Prostate gland (tissue), 2 donors: Measurements from ENCODE around the gene PPP1R17.

Experiments
- CTCF ChIP-seq, 4 experiments: fragments of 200-600 bp in 2 of 4; fragments of 450-650 bp in 2 of 4; sonication (generic) in 2 of 4; IDR thresholded peaks; 1 replicate in 3 of 4; 2 replicates in 1 of 4; pipeline ENCODE4 v1.5.1; 2016 to 2019; ENCODE audit warnings: antibody characterized with exemption in 4 of 4, mild to moderate bottlenecking in 2 of 4, moderate library complexity in 2 of 4
- POLR2A ChIP-seq: fragments of 450-650 bp; IDR thresholded peaks from one replicate; pipeline ENCODE4 v1.6.1; 2016; ENCODE audit warnings: antibody characterized with exemption, mild to moderate bottlenecking

GRCh38 chr7:31734456-31734855 is 47.4 kb downstream of the PPP1R17 start:
- TF ChIP-seq CTCF (IDR thresholded peaks at IDR 0.05) (no peak), POLR2A (no peak)
